SK-N-SH treated with all-trans-retinoic acid at 6 μM for 48 hours (cell line): Measurements from ENCODE around the gene DROSHA.
"Not testable (repeated sequence)": the region's sequence is repeated elsewhere in the genome, so short reads cannot be mapped to it uniquely, and the experiment has no call there.

Source experiments
- ATAC-seq: fragments of 200-7000 bp; cut with Tn5 transposase; 3 replicates; pipeline ENCODE4 v1.9.1; 2020; ENCODE audit warnings: mild to moderate bottlenecking, moderate library complexity
- BACH2 ChIP-seq: fragments of 250-450 bp; sonication (Bioruptor Pico); IDR thresholded peaks from 2 replicates; pipeline ENCODE4 v1.9.0; 2021; ENCODE audit warnings: mild to moderate bottlenecking, borderline replicate concordance
- CREB5 ChIP-seq: fragments of 250-450 bp; sonication (Bioruptor Pico); IDR thresholded peaks from 2 replicates; pipeline ENCODE4 v1.5.1; 2020; ENCODE audit warnings: low read depth, mild to moderate bottlenecking, moderate library complexity
- CSRNP3 ChIP-seq: fragments of 250-450 bp; sonication (Bioruptor Pico); IDR thresholded peaks from 2 replicates; pipeline ENCODE4 v1.5.1; 2021; ENCODE audit warnings: mild to moderate bottlenecking, moderate library complexity
- ESRRG ChIP-seq: fragments of 250-450 bp; sonication (Bioruptor Pico); IDR thresholded peaks from 2 replicates; pipeline ENCODE4 v1.6.1; 2021; ENCODE audit warnings: mild to moderate bottlenecking
- ISL1 ChIP-seq: fragments of 250-450 bp; sonication (Bioruptor Pico); IDR thresholded peaks from 2 replicates; pipeline ENCODE4 v2.1.2; 2022; ENCODE audit warnings: mild to moderate bottlenecking, moderate library complexity
- OSR1 ChIP-seq: fragments of 250-450 bp; sonication (Bioruptor Pico); IDR thresholded peaks from 2 replicates; pipeline ENCODE4 v1.8.0; 2022; ENCODE audit warnings: moderate library complexity, mild to moderate bottlenecking, inconsistent platforms
- PATZ1 ChIP-seq: fragments of 250-450 bp; sonication (Bioruptor Pico); IDR thresholded peaks from 2 replicates; pipeline ENCODE4 v1.8.0; 2020; ENCODE audit warnings: mild to moderate bottlenecking, moderate library complexity, borderline replicate concordance
- POU6F1 ChIP-seq: fragments of 250-450 bp; sonication (Bioruptor Pico); IDR thresholded peaks from 2 replicates; pipeline ENCODE4 v1.8.0; 2021; ENCODE audit warnings: low read depth, mild to moderate bottlenecking, moderate library complexity, borderline replicate concordance
- RARB ChIP-seq: fragments of 250-450 bp; sonication (Bioruptor Pico); IDR thresholded peaks from 2 replicates; pipeline ENCODE4 v1.8.0; 2021; ENCODE audit warnings: mild to moderate bottlenecking, moderate library complexity
- SNAI2 ChIP-seq: fragments of 250-450 bp; sonication (Bioruptor Pico); IDR thresholded peaks from 2 replicates; pipeline ENCODE4 v1.5.0; 2020; ENCODE audit warnings: mild to moderate bottlenecking, moderate library complexity
- TCF4 ChIP-seq: fragments of 250-450 bp; sonication (Bioruptor Pico); IDR thresholded peaks from 2 replicates; pipeline ENCODE4 v1.8.0; 2021; ENCODE audit warnings: mild to moderate bottlenecking, moderate library complexity, borderline replicate concordance
- TOX ChIP-seq: fragments of 250-450 bp; sonication (Bioruptor Pico); IDR thresholded peaks from 2 replicates; pipeline ENCODE4 v1.8.0; 2021; ENCODE audit warnings: mild to moderate bottlenecking, moderate library complexity, borderline replicate concordance
- TSHZ2 ChIP-seq: fragments of 250-450 bp; sonication (Bioruptor Pico); IDR thresholded peaks from 2 replicates; pipeline ENCODE4 v1.5.0; 2020; ENCODE audit warnings: mild to moderate bottlenecking, moderate library complexity
- ZC3H10 ChIP-seq: fragments of 250-450 bp; sonication (Bioruptor Pico); IDR thresholded peaks from 2 replicates; pipeline ENCODE4 v1.5.1; 2021; ENCODE audit warnings: mild to moderate bottlenecking, moderate library complexity
- ZFP3 ChIP-seq: fragments of 250-450 bp; sonication (Bioruptor Pico); IDR thresholded peaks from 2 replicates; pipeline ENCODE4 v1.5.0; 2020; ENCODE audit warnings: mild to moderate bottlenecking, moderate library complexity
- ZFP30 ChIP-seq: fragments of 450-650 bp; formaldehyde crosslinking; IDR thresholded peaks from 2 replicates; pipeline ENCODE4 v1.5.0; 2022; ENCODE audit warnings: mild to moderate bottlenecking, moderate library complexity
- ZNF565 ChIP-seq: fragments of 450-650 bp; formaldehyde crosslinking; conservative IDR thresholded peaks from 2 replicates; pipeline ENCODE4 v1.5.0; 2020; ENCODE audit warnings: low read depth, mild to moderate bottlenecking, moderate library complexity
- ZNF70 ChIP-seq: fragments of 450-650 bp; formaldehyde crosslinking; IDR thresholded peaks from 2 replicates; pipeline ENCODE4 v1.5.0; 2020; ENCODE audit warnings: mild to moderate bottlenecking, moderate library complexity
- ZNF8 ChIP-seq: fragments of 450-650 bp; formaldehyde crosslinking; IDR thresholded peaks from 2 replicates; pipeline ENCODE4 v1.5.0; 2020; ENCODE audit warnings: mild to moderate bottlenecking, moderate library complexity

DROSHA gene

GRCh38 chr5:31553863-31554262, 22.0 kb upstream of the DROSHA start:
- no peak for ATAC-seq
- TF ChIP-seq TSHZ2 (CRISPR knock-in tag) (no peak), ZC3H10 (CRISPR knock-in tag) (no peak), RARB (CRISPR knock-in tag) (no peak), ESRRG (CRISPR knock-in tag) (no peak), OSR1 (CRISPR knock-in tag) (no peak), ISL1 (no peak), PATZ1 (CRISPR knock-in tag) (no peak), ZNF8 (CRISPR knock-in tag) (no peak), CSRNP3 (no peak), ZFP3 (CRISPR knock-in tag) (no peak), BACH2 (CRISPR knock-in tag) (no peak), CREB5 (CRISPR knock-in tag) (no peak), ZNF565 (CRISPR knock-in tag) (no peak), TOX (CRISPR knock-in tag) (no peak), ZNF70 (CRISPR knock-in tag) (no peak), SNAI2 (no peak), ZFP30 (CRISPR knock-in tag) (no peak), TCF4 (CRISPR knock-in tag) (no peak)

GRCh38 chr5:31551878-31552277, 20.0 kb upstream of the DROSHA start:
- TF ChIP-seq POU6F1 (CRISPR knock-in tag) (no peak), BACH2 (CRISPR knock-in tag) (no peak), ZNF70 (CRISPR knock-in tag) (no peak), CREB5 (CRISPR knock-in tag) (no peak), TCF4 (CRISPR knock-in tag) (no peak), CSRNP3 (no peak)
- ATAC-seq, result peak; percentile 47; the same call in 2 of the 3 replicates

- ATAC-seq, result not testable (repeated sequence)
These were observed 17.2 kb upstream of the DROSHA start for GRCh38 chr5:31549114-31549513.
